IgD-negative memory B cell (primary cell): ENCODE measurements around the gene C1S. TPM values are rescaled to one million over a fixed set of nuclear protein-coding genes. Genes with fewer than 3 reads are reported as not detected.
A peak's percentile ranks its signal among the peaks of the same experiment; 100 is the strongest.

Experiments used
- H3K27ac Mint-ChIP-seq, 3 donors: one replicate each; pipeline ENCODE4 v1.8.0; 2020 to 2022; ENCODE audit warnings: mild to moderate bottlenecking in 3 of 3, mixed read lengths in 3 of 3, moderate library complexity in 1 of 3
- H3K27me3 Mint-ChIP-seq: one replicate; pipeline ENCODE4 v1.8.0; 2021; ENCODE audit warnings: mixed read lengths
- H3K36me3 Mint-ChIP-seq: one replicate; pipeline ENCODE4 v1.8.0; 2020; ENCODE audit warnings: mild to moderate bottlenecking, mixed read lengths
- H3K4me1 Mint-ChIP-seq, 3 donors: one replicate each; pipeline ENCODE4 v1.8.0; 2020 to 2022; ENCODE audit warnings: mixed read lengths in 3 of 3, mild to moderate bottlenecking in 1 of 3
- H3K4me3 Mint-ChIP-seq, 4 donors: one replicate each; pipeline ENCODE4 v1.8.0; 2020 to 2022; ENCODE audit warnings: mild to moderate bottlenecking in 4 of 4, mixed read lengths in 4 of 4, moderate library complexity in 3 of 4
- H3K9me3 Mint-ChIP-seq, 3 donors: one replicate each; pipeline ENCODE4 v1.8.0; 2020 to 2021; ENCODE audit warnings: mixed read lengths in 3 of 3, mild to moderate bottlenecking in 1 of 3
- polyA plus RNA-seq: library from polyadenylated mRNA; unstranded; fragments of 300-500 nt; fragmentation: Illumina TruSeq; gene quantifications from one replicate; pipeline ENCODE4 v1.2.3, GENCODE V29; 2021

Gene C1S
- polyA plus RNA-seq, 1 donor from 2014 or later = not detected

DNA sequence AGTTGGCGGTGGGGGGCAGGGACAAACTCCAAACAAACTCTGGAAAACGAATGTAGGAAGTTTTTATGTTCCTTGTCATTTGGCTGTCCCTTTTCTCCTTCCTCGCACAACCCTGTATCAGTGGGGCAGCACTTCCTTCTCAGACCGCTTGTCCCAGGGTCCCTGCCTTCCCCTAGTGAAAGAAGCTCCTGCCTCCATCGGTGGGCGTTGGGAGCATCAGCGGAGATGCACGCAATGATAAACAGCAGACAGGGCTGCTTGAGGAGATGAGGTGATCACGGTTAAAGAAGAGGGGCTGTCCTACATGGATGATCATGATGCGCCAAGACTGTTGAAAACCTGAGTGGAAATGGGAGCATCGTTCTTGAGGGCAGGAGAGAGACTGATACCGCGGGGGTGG lies 620 bp downstream of the C1S start:
- no peak overlapping the region for H3K4me3 Mint-ChIP-seq
- peaks cover 16% of the 10 kb centered on the region for H3K27me3 Mint-ChIP-seq
- no peaks in the 10 kb centered on the region for H3K36me3 Mint-ChIP-seq
- H3K4me1 Mint-ChIP-seq = no peaks in the 10 kb centered on the region
- H3K27ac Mint-ChIP-seq = no peak overlapping the region
- H3K9me3 Mint-ChIP-seq = no peaks in the 10 kb centered on the region

DNA sequence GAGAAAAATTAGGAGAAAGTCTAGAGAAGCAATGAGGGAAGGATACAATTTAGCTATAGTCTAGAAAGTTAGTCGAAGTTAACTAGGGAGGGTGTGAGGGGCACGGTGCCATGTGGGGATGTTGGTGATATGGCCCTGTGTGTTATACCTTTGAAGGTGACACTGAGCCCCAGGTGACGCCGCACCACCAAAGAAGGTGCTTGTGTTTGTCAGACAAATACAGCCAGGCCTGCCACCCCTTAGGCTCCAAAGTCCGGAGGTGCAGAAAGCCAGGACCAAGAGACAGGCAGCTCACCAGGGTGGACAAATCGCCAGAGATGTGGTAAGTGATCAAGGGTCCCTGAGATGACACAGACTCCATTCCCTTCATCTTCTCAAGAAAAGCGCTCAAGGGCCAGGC lies 1.1 kb downstream of the C1S start:
- Mint-ChIP-seq H3K4me3 (no peak overlapping the region), H3K36me3 (no peaks in the 10 kb centered on the region), H3K4me1 (no peaks in the 10 kb centered on the region), H3K27me3 (peaks cover 16% of the 10 kb centered on the region), H3K27ac (no peak overlapping the region), H3K9me3 (no peaks in the 10 kb centered on the region)

- no peak overlapping the region for H3K4me3 Mint-ChIP-seq
- H3K27me3 Mint-ChIP-seq = peaks cover 14% of the 10 kb centered on the region
- no peaks in the 10 kb centered on the region for H3K9me3 Mint-ChIP-seq
- H3K4me1 Mint-ChIP-seq = no peaks in the 10 kb centered on the region
- no peak overlapping the region for H3K27ac Mint-ChIP-seq
- no peaks in the 10 kb centered on the region for H3K36me3 Mint-ChIP-seq
These were observed 4.0 kb downstream of the C1S start for GRCh38 chr12:7064516-7064915.

GRCh38 chr12:7065073-7065623 lies 4.6 kb downstream of the C1S start:
- H3K4me3 Mint-ChIP-seq = no peak overlapping the region
- no peaks in the 10 kb centered on the region for H3K36me3 Mint-ChIP-seq
- no peaks in the 10 kb centered on the region for H3K4me1 Mint-ChIP-seq
- peaks cover 13% of the 10 kb centered on the region for H3K27me3 Mint-ChIP-seq
- H3K9me3 Mint-ChIP-seq = no peaks in the 10 kb centered on the region
- no peak overlapping the region for H3K27ac Mint-ChIP-seq

DNA sequence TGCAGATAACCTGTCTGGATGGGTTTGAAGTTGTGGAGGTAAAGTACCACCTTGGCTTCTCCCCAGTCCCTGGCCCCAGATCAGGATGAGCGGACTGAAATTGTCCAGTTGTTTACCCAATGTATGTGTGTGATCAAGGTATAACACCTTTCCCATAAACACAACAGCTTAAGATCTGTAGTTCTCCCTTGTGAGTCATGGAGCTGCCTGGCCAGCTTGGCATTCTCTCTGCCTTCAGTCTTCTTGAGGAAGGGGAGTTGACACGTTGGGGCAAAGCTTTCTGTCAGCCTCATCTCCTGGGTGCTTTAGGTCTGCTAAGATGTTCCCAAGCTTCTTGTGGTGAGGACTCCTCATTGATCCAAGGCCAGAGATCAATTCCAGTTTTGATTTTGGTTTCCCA lies 6.1 kb downstream of the C1S start:
- H3K4me1 Mint-ChIP-seq = no peaks in the 10 kb centered on the region
- H3K36me3 Mint-ChIP-seq = no peaks in the 10 kb centered on the region
- H3K27ac Mint-ChIP-seq = no peak overlapping the region
- no peaks in the 10 kb centered on the region for H3K9me3 Mint-ChIP-seq
- no peak overlapping the region for H3K4me3 Mint-ChIP-seq
- peaks cover 7% of the 10 kb centered on the region for H3K27me3 Mint-ChIP-seq

DNA sequence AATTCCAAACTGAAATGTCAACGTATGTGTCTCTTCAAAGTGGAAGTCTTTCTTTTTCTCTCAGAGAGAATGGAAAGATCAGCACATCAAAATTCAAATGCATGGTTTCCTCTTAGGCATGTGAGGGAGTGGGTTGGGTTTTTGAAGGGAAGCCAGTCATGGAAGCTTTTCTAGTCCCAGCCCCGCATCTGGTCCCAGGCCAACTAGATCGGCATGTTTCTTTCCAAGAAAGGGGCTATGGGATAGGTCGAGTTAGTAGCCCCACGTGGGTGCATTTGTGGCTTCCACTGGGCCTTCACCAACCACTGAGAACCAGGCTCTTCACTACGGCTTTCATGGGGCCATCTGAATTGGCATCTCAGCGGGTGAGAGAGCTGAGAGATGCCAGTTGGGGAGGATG lies 6.6 kb downstream of the C1S start:
- Mint-ChIP-seq H3K36me3 (no peaks in the 10 kb centered on the region), H3K4me3 (no peak overlapping the region), H3K27me3 (peaks cover 12% of the 10 kb centered on the region), H3K4me1 (no peaks in the 10 kb centered on the region), H3K27ac (no peak overlapping the region), H3K9me3 (no peaks in the 10 kb centered on the region)

- no peak overlapping the region for H3K27ac Mint-ChIP-seq
These were observed 7.9 kb downstream of the C1S start for GRCh38 chr12:7068240-7068993.

DNA sequence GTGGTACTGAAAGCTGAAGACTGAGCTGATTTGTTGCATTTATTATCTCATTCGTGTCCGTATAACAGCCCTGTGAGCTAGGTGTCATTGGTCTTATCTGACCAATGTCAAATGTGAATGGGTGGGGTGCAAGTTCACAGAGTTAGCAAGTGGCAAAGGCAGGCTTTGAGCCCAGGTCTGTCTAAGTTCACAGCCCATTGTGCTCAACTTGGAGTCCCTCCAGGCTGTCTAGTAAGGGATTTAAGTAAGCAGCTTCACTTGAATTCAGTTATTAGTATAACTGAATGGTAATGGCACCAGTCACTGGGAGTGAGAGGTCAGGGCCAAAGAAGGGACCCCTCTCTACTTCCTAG lies 8.5 kb downstream of the C1S start:
- H3K27me3 Mint-ChIP-seq = peaks cover 13% of the 10 kb centered on the region
- H3K36me3 Mint-ChIP-seq = no peaks in the 10 kb centered on the region
- H3K27ac Mint-ChIP-seq = no peak overlapping the region
- no peaks in the 10 kb centered on the region for H3K4me1 Mint-ChIP-seq
- no peak overlapping the region for H3K4me3 Mint-ChIP-seq
- no peaks in the 10 kb centered on the region for H3K9me3 Mint-ChIP-seq

More at GRCh38 chr12:7068240-7068993, 7.9 kb downstream of the C1S start:
- H3K4me1 Mint-ChIP-seq = no peaks in the 10 kb centered on the region
- no peaks in the 10 kb centered on the region for H3K36me3 Mint-ChIP-seq
- H3K4me3 Mint-ChIP-seq = no peak overlapping the region
- no peaks in the 10 kb centered on the region for H3K9me3 Mint-ChIP-seq
- H3K27me3 Mint-ChIP-seq = peaks cover 13% of the 10 kb centered on the region

DNA sequence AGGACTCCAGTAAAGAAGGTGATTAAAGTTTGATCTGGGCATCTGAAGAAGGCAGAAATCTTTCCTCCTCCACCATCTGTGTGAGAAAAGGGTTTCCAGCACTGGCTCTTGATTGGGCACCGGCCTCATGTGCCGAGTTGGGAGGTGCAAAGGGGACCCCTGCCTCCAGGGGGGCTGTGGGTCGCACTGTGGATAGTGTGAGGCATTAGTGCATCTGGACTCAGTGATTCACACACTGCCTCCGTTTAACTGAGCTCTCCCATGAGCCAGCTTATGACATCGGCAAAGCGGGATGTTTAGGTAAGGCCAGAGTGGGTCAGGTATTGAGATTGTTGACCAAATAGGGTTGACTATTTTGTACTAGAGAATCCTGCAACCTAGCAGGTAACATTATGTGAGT lies 8.9 kb downstream of the C1S start:
- H3K4me3 Mint-ChIP-seq = no peak overlapping the region
- H3K36me3 Mint-ChIP-seq = no peaks in the 10 kb centered on the region
- no peaks in the 10 kb centered on the region for H3K9me3 Mint-ChIP-seq
- H3K4me1 Mint-ChIP-seq = no peaks in the 10 kb centered on the region
- peaks cover 13% of the 10 kb centered on the region for H3K27me3 Mint-ChIP-seq
- no peak overlapping the region for H3K27ac Mint-ChIP-seq

DNA sequence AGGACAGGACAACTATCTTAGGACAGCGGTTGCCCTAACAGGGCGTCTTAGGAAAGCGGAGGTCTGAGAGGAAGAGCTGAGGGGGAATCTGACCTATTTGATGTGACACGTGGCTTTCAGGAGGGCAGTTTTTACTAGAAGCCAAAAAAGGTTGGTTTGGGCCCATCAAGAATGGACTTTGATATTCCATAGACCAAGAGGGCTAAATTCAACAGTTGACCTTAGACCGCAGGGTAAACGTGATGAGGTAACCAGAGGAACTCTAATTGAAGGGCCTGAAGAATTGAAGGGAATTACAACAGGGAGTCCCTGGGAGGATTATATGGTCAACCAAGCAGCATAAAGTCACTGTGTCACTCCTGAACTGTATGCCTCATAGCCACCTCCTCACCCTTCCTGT lies 11.5 kb downstream of the C1S start:
- Mint-ChIP-seq H3K9me3 (no peaks in the 10 kb centered on the region), H3K36me3 (no peaks in the 10 kb centered on the region), H3K4me3 (no peak overlapping the region), H3K27me3 (peaks cover 17% of the 10 kb centered on the region), H3K27ac (no peak overlapping the region), H3K4me1 (no peaks in the 10 kb centered on the region)

DNA sequence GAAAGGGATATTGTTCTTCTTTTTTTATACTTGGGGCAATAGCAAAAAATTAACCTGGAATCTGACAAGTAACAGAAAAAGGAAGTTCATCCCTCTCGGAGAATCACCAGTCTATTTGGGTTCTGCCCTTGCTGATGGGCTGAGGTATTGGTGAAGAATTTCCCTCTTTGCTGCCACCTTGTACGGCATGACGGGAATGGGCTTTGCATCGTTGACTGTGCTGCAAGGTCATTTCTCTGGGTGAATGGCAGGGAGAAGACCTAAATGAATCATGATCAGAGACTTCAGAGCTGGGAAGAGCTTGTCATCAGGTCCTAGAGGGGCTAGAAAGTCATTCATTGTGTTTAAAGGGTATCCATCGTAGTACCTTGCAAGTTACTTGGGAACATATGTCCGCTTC lies 12.0 kb downstream of the C1S start:
- Mint-ChIP-seq H3K4me1 (no peaks in the 10 kb centered on the region), H3K4me3 (no peak overlapping the region), H3K27me3 (peaks cover 17% of the 10 kb centered on the region), H3K9me3 (no peaks in the 10 kb centered on the region), H3K36me3 (no peaks in the 10 kb centered on the region), H3K27ac (no peak overlapping the region)

DNA sequence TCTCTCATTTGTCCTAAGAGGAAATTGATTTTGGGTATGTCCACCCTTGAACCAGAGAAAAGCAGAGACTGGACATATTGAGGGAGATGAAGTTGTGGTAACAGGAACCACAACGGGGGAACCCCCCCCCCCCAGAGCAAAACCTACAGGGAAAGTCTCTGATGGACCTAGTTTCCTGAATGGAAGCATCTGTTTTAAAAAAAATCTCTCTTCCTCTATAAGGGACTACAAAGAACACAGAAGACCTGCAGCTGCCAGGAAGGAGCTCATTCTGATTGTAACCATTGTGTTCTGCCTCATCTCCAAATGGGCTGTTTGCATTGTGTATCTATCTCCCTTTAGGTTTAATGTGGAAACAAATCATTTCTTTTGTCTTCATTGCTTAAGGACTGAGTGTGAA lies 13.4 kb downstream of the C1S start:
- Mint-ChIP-seq H3K9me3 (no peaks in the 10 kb centered on the region), H3K27ac (no peak overlapping the region), H3K36me3 (no peaks in the 10 kb centered on the region), H3K4me1 (no peaks in the 10 kb centered on the region), H3K27me3 (peaks cover 15% of the 10 kb centered on the region), H3K4me3 (no peak overlapping the region)

DNA sequence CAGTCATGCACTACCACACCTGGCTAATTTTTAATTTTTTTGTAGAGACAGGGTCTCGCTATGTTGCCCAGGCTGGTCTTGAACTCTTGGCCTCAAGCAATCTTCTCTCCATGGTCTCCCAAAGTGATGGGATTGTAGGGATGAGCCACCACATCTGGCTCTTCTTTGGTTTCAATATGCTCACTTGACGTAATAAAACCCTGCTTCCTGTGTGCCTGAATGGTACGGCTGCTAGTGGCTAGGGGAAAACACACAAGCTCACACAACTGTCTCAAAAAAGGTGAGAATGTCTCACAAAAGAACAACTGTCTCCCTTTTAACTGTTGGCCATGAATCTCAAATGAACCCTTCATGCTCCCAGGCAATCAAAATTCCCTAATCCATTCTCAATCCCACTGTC lies 15.0 kb downstream of the C1S start:
- Mint-ChIP-seq H3K4me1 (no peaks in the 10 kb centered on the region), H3K36me3 (no peaks in the 10 kb centered on the region), H3K27me3 (peaks cover 10% of the 10 kb centered on the region), H3K27ac (peak overlapping the region in 1 of 3 donors; percentile 32), H3K4me3 (no peak overlapping the region), H3K9me3 (no peaks in the 10 kb centered on the region)

DNA sequence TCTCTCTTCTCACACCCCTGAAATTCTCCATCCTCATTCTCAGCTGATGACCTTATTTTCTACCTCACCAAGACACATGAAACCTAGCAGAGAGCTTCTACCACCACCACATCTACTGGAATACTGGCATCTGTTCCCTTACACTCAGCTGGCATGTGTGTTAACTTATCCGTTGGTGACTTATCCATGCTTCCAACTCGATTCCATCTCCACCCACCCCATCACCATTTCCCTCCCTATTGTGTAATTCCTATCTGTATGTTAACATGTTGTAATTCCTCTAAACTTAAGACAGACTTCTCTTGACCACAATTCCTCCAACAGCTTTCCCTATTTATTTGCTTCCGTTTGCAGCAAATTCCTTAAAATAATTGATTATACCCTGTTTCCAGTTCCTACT lies 15.4 kb downstream of the C1S start:
- no peak overlapping the region for H3K27ac Mint-ChIP-seq
- no peaks in the 10 kb centered on the region for H3K36me3 Mint-ChIP-seq
- no peak overlapping the region for H3K4me3 Mint-ChIP-seq
- H3K9me3 Mint-ChIP-seq = no peaks in the 10 kb centered on the region
- no peaks in the 10 kb centered on the region for H3K4me1 Mint-ChIP-seq
- peaks cover 10% of the 10 kb centered on the region for H3K27me3 Mint-ChIP-seq

- H3K4me3 Mint-ChIP-seq = no peak overlapping the region
- no peaks in the 10 kb centered on the region for H3K4me1 Mint-ChIP-seq
- H3K36me3 Mint-ChIP-seq = no peaks in the 10 kb centered on the region
- H3K9me3 Mint-ChIP-seq = no peaks in the 10 kb centered on the region
- peaks cover 10% of the 10 kb centered on the region for H3K27me3 Mint-ChIP-seq
- no peak overlapping the region for H3K27ac Mint-ChIP-seq
These were observed 16.0 kb downstream of the C1S start for GRCh38 chr12:7076493-7076892.

DNA sequence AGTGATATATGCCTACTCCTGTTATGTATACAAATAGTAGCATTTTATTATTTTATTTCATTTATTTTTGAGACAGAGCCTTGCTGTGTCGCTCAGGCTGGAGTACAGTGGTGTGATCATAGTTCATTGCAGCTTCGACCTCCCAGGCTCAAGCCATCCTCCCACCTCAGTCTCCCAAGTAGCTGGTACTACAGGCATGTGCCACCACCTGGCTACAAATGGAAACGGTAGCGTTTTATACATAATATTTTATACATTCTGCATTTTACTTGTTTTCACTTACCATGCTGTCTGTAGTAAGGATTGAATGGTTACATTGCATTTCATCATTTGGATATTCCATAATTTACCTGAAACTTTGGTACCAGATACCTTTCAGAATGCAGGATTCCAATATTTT lies 17.6 kb downstream of the C1S start:
- no peak overlapping the region for H3K27ac Mint-ChIP-seq
- H3K4me1 Mint-ChIP-seq = no peaks in the 10 kb centered on the region
- peaks cover under 1 to 2% (median 2%) of the 10 kb centered on the region in 3 donors for H3K9me3 Mint-ChIP-seq
- H3K27me3 Mint-ChIP-seq = peaks cover 4% of the 10 kb centered on the region
- no peaks in the 10 kb centered on the region for H3K36me3 Mint-ChIP-seq
- no peak overlapping the region for H3K4me3 Mint-ChIP-seq
